ENCODE data around the gene RGMB. TPM values are rescaled to one million over a fixed set of nuclear protein-coding genes. Genes with fewer than 3 reads are reported as not detected.

The RGMB gene
- total and polyA plus RNA-seq, 2 experiments from 2014 or later, result 145 to 201 TPM

- Histone ChIP-seq H2AFZ (no peak overlapping the region), H3K27ac (no peak overlapping the region), H4K20me1 (ENCODE audit: insufficient read depth) (no peaks in the 10 kb centered on the region), H3K9me2 (ENCODE audit: insufficient read depth) (no peaks in the 10 kb centered on the region), H3K36me3 (ENCODE audit: low read depth) (0 out of 2 replicates have a peak, but pooled peaks cover 5% of the 10 kb centered on the region), H3K4me1 (ENCODE audit: insufficient read depth) (no peaks in the 10 kb centered on the region), H3K9ac (no peak overlapping the region), H3K27me3 (replicated peaks; ENCODE audit: insufficient read depth) (no peaks in the 10 kb centered on the region), H3K9me3 (ENCODE audit: low read depth) (no peaks in the 10 kb centered on the region), H3K79me2 (ENCODE audit: insufficient read depth) (no peaks in the 10 kb centered on the region), H3K4me3 (no peak overlapping the region), H3F3A (ENCODE audit: insufficient read depth) (no peaks in the 10 kb centered on the region), H3K4me2 (ENCODE audit: unreplicated experiment) (no peak overlapping the region)
- no peak for TF ChIP-seq EZH2phosphoT487 (IDR thresholded peaks at IDR 0.05; ENCODE audit: insufficient read depth, low read depth)
- DNase-seq, result no peak
- WGBS, 2 experiments (ENCODE audit: low coverage in 1 of 2, low lambda C conversion rate in 2 of 2, missing lambda C conversion rate in 2 of 2), result 95 to 99% methylated on average over 4 of the region's 4 CpGs
- in situ Hi-C loops (cut with MboI), result no loop called here
Measured at GRCh38 chr5:98825582-98826375, 52.3 kb downstream of the RGMB start.

- Histone ChIP-seq H2AFZ (no peak overlapping the region), H3K4me2 (ENCODE audit: unreplicated experiment) (no peak overlapping the region), H3K36me3 (ENCODE audit: low read depth) (no peaks in the 10 kb centered on the region), H3K9me2 (ENCODE audit: insufficient read depth) (no peaks in the 10 kb centered on the region), H3K4me3 (no peak overlapping the region), H4K20me1 (ENCODE audit: insufficient read depth) (no peaks in the 10 kb centered on the region), H3K27me3 (replicated peaks; ENCODE audit: insufficient read depth) (no peaks in the 10 kb centered on the region), H3F3A (ENCODE audit: insufficient read depth) (no peaks in the 10 kb centered on the region), H3K27ac (no peak overlapping the region), H3K9me3 (ENCODE audit: low read depth) (no peaks in the 10 kb centered on the region), H3K4me1 (ENCODE audit: insufficient read depth) (no peaks in the 10 kb centered on the region), H3K9ac (no peak overlapping the region), H3K79me2 (ENCODE audit: insufficient read depth) (no peaks in the 10 kb centered on the region)
- TF ChIP-seq EZH2phosphoT487 (IDR thresholded peaks at IDR 0.05; ENCODE audit: insufficient read depth, low read depth) (no peak), EZH2 (IDR thresholded peaks at IDR 0.05; ENCODE audit: insufficient read depth, poor library complexity, severe bottlenecking) (no peak)
- 3 to 7% methylated on average over 1 of the region's 1 CpG for WGBS, 2 experiments (ENCODE audit: low coverage in 1 of 2, low lambda C conversion rate in 2 of 2, missing lambda C conversion rate in 2 of 2)
- peak; percentile 65 for DNase-seq
- in situ Hi-C loops (cut with MboI), result no loop called here
Measured at GRCh38 chr5:98827161-98827560, 53.7 kb downstream of the RGMB start.

- Histone ChIP-seq H3K4me1 (ENCODE audit: insufficient read depth) (no peaks in the 10 kb centered on the region), H3K36me3 (ENCODE audit: low read depth) (no peaks in the 10 kb centered on the region), H3K4me3 (no peak overlapping the region), H3K4me2 (ENCODE audit: unreplicated experiment) (no peak overlapping the region), H3K79me2 (ENCODE audit: insufficient read depth) (no peaks in the 10 kb centered on the region), H3K9me3 (ENCODE audit: low read depth) (no peaks in the 10 kb centered on the region), H3K9ac (no peak overlapping the region), H3K27me3 (replicated peaks; ENCODE audit: insufficient read depth) (no peaks in the 10 kb centered on the region), H3K27ac (no peak overlapping the region), H4K20me1 (ENCODE audit: insufficient read depth) (no peaks in the 10 kb centered on the region), H3K9me2 (ENCODE audit: insufficient read depth) (no peaks in the 10 kb centered on the region), H2AFZ (no peak overlapping the region), H3F3A (ENCODE audit: insufficient read depth) (no peaks in the 10 kb centered on the region)
- in situ Hi-C loops (cut with MboI), result no loop called here
- WGBS, 2 experiments (ENCODE audit: low coverage in 1 of 2, low lambda C conversion rate in 2 of 2, missing lambda C conversion rate in 2 of 2), result 59 to 60% methylated on average over 7 of the region's 7 CpGs
- TF ChIP-seq EZH2phosphoT487 (IDR thresholded peaks at IDR 0.05; ENCODE audit: insufficient read depth, low read depth) (no peak), EZH2 (IDR thresholded peaks at IDR 0.05; ENCODE audit: insufficient read depth, poor library complexity, severe bottlenecking) (no peak)
- DNase-seq, result no peak
Measured at GRCh38 chr5:98827588-98828284, 54.3 kb downstream of the RGMB start.

DNA sequence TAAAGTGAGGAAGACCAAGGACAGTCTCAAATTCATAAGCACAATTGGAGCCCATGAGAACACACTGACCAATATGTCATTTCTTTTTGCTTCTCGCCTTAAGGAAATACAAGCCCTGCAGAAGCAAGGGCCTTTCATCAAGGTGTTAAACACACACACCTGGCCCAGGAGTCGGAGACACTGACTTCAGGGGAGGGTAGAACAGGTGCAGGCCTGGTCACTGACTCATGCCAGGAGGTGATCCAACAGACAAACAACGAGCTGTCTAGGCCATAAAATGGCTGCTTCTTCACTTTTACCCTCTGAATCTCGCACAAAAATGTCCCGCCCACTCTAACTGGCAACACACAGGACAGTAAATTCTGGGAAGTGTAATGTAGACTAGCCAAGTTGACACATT is 62.7 kb downstream of the RGMB start:
- H3K27ac ChIP-seq, result no peak overlapping the region
- in situ Hi-C loops (cut with MboI), result no loop called here
- no peak overlapping the region for H3K4me2 ChIP-seq (ENCODE audit: unreplicated experiment)
- H4K20me1 ChIP-seq (ENCODE audit: insufficient read depth), result no peaks in the 10 kb centered on the region
- H3K4me1 ChIP-seq (ENCODE audit: insufficient read depth), result no peaks in the 10 kb centered on the region
- DNase-seq, result peak; percentile 28
- H3K9ac ChIP-seq, result no peak overlapping the region
- no peaks in the 10 kb centered on the region for H3K9me2 ChIP-seq (ENCODE audit: insufficient read depth)
- TF ChIP-seq EZH2 (IDR thresholded peaks at IDR 0.05; ENCODE audit: insufficient read depth, poor library complexity, severe bottlenecking) (no peak), EZH2phosphoT487 (IDR thresholded peaks at IDR 0.05; ENCODE audit: insufficient read depth, low read depth) (no peak)
- no peaks in the 10 kb centered on the region for H3F3A ChIP-seq (ENCODE audit: insufficient read depth)
- H3K9me3 ChIP-seq (ENCODE audit: low read depth), result no peaks in the 10 kb centered on the region
- no peaks in the 10 kb centered on the region for H3K27me3 ChIP-seq (replicated peaks; ENCODE audit: insufficient read depth)
- 49 to 52% methylated on average over 5 of the region's 5 CpGs for WGBS, 2 experiments (ENCODE audit: low coverage in 1 of 2, low lambda C conversion rate in 2 of 2, missing lambda C conversion rate in 2 of 2)
- no peaks in the 10 kb centered on the region for H3K79me2 ChIP-seq (ENCODE audit: insufficient read depth)
- no peak overlapping the region for H3K4me3 ChIP-seq
- no peaks in the 10 kb centered on the region for H3K36me3 ChIP-seq (ENCODE audit: low read depth)
- no peak overlapping the region for H2AFZ ChIP-seq
